Activated CD4-positive, CD25-positive, alpha-beta regulatory T cell treated with anti-CD3 and anti-CD28 coated beads, Interleukin-2, amount 50 U/mL, for 24 hours (primary cell): Measurements from ENCODE around the gene CDCP1.
"Not testable (repeated sequence)": the region's sequence is repeated elsewhere in the genome, so short reads cannot be mapped to it uniquely, and the experiment has no call there.

Experiments
- ATAC-seq, 2 donors: fragments of 150-1000 bp; cut with Tn5 transposase; one replicate each; pipeline ENCODE4 v1.10.0; 2021; ENCODE audit warnings: mild to moderate bottlenecking in 1 of 2, moderate library complexity in 1 of 2

Gene CDCP1

DNA sequence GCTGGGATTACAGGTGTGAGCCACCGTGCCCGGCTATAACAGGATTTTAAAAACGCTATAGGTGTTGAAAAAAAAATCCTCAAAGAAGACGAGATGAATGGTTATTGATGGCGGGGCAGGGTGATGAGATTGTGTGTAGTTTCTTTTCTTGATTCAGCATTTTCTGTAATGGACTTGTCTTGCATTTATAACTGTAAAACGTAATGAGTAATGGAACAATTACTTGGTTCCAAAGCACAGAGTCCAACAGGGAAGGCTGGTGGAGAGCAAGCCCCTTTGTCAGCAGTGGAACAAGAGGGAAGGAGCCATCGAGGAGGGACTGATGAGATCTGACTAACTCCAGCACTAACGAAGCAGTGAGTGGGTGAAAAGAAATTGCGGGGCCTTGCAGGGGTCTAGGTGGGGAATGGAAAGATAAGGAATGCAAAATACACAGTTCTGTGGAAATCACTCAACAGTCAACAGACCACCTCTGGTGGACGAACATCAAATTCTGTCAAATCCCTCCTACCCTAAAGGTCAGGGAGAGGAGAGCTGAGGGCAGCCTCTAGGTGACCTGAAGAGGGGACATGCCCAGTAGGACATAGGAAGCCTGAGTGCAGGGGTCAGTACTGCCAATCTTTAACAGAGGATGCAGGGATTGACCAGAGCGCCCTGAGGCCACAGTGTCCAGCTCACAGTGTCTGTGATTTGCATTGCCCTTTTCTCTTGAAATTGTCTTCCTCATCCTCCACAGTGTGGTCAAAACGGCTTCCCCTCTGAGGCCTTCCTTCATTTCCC, 23.1 kb upstream of the CDCP1 start:
- ATAC-seq, result no peak

DNA sequence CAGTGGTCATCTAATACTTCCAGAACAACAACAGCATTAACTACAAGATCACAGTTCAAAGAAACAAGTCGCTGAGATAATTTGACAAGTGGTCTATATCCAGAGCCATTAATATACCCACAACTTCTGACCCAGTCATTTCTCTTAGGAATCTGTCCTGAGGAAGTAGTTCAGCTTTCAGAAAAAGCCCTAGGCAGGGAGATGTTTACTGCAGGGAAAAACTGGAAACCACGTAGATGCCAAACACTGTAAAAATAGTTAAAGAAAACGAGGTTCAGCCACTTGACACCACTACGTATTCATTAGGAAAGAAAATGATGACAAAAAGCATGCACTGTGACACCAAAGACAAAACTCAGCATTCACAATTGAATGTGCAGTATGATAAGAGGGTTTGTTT, 22.3 kb upstream of the CDCP1 start:
- ATAC-seq, result no peak

DNA sequence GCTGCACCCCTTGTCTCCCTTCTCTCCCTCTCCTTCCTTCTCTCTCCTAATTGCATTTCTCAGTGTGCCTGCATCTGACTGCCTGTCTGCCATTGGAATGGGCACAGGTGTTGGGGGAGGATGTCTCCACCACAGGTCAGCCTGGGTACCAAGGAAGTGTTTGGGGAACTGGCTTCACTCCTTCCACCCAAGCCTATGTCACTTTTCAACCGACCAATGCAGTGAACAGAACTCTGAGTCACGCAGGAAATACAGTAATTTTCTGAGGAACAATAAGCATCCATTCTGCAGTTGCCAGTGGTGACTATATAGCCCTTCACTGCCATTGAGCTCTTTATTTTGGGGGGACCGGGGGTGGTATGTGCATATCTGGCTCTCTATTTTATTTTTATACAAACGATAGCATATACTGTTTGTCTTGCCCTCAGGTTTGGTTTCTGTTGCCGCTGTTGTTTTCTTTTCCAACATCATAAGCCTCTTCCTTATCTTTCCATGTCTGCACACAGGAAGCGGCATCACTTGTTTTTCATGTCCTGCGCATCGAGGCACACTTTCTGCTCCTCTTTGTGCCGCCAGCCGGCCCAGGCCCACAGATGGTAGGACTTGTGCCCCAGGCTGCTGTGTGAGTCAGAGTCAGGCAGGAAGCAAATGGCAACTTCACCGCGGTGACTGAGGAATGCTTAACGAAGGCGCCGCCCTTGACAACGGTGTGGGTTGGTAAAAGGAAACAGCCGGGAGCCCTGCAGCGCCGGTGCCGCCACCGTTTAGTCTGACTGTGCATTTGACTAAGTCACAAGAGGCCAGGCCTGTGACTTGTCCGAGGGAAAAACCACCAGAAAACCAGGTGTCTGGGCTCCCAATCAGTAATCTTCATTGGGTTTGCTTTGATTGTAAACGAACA, 21.1 kb upstream of the CDCP1 start:
- peak; percentile 96 to 97 for ATAC-seq

DNA sequence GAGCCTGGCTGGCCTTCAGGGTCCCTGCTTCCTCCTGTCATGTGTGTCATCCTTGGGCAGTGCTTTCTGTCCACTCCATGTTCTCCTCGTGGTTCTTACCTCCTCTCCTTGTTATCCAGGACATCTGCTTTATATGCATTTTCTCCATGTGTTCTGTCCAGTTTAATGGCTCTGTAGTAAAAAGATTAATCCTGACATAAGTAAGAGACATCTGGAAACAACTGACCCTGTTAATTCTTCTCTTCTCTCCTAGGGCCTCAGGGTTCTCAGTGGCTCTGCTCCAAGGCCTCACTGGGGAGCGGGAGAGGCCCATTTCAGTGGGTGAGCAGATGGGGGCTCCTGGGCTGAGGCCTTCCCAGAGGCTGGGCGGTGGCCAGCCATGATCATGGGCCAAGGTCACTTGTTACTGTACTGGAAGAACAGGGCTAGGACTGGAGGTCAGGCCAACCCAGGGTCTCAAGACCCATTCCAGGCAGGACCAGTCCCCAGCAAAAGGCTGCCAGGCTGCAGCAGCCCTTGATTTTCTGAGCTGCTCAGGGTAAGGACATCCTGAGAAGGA, 20.2 kb upstream of the CDCP1 start:
- ATAC-seq, result no peak

DNA sequence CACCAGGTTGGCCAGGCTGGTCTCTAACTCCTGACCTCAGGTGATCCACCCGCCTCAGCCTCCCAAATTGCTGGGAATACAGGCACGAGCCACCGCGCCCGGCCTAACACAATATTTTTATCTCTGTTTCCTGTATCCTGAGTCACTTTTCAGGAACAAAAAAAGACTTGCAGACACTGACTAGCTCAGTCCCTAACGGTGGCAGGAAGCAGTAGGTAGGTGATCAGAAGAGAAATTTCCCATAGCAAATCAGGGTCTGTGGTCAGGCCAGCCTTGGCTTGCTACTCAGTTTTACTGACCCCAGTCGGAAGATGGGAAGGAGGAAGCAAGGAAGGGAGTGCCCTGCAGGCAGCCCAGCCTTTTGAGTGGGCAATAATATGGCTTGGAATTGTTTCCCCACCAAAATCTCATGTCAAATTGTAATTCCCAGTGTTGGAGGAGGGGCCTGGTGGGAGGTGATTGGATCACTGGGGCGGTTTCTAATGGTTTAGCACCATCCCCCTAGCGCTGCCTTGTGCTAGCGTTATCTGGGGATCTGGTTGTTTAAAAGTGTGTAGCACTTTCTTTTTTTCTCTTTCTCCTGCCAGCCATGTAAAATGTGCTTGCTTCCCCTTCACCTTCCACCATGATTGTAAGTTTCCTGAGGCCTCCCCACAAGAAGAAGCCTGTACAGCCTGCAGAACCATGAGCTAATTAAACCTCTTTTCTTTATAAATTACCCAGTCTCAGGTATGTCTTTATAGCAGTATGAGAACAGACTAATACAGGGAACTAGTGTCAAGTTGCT, 19.5 kb upstream of the CDCP1 start:
- ATAC-seq, result no peak

DNA sequence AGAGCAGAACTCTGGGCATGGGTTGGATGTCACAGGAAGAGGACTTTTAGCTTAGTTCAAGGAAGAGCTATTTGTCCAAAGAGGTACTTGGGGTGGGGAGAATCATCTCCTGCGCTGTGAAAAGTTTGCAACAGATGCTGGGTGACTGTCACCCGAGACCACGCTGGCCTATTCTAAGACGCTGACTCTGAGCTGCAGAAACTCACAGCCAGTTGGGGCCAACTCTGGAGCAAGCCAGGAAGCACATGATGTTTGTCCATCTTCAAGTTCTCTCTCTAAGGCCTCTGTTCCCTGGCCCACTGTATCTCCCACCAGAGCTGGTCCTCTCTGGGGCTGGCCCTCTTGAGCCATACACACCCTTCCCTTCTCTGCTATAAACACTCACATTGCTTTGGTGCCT, 17.9 kb upstream of the CDCP1 start:
- ATAC-seq, result no peak

DNA sequence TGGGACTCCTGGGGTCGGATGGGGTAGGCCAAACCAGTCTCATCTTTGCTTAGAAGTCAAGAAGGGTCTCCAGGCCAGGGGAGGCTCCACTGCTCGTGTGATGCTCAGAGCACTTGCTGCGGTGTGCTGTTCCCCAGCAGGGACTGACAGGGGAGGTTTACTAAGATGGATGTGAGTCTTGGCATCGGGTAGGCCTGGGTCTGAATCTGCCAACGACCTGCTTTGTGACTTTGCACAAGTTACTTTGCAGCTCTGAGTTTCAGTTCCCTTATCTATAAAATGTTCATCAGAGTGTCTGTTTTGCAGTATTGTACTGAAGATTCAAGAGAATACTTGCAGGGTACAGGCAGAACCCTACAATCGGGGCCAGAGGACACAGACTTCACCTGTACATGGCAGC, 17.3 kb upstream of the CDCP1 start:
- no peak for ATAC-seq

DNA sequence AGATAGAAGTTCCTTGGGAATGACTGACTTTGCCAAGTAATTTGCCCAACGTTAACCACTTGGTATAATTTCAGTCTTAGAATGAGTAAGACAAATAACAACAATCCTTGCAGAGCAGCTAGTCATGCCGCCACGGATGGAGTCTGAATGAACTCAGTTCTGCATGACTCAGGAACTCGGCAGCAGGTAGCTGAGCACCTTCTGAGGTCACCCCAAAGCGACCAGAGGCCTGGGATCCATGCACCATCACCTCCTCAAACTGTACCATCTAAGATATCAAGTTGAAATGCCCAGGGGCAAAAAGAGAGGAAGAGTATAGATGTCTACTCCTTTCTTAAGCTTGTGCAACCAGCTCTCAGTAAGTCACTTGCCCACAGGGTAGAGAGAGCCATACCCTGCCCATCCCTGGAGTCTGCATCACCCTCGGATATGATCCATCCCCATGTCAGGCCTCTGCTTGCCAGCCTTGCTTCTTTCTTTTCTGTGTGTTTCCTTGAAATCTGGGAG, 8.5 kb upstream of the CDCP1 start:
- ATAC-seq, result no peak

DNA sequence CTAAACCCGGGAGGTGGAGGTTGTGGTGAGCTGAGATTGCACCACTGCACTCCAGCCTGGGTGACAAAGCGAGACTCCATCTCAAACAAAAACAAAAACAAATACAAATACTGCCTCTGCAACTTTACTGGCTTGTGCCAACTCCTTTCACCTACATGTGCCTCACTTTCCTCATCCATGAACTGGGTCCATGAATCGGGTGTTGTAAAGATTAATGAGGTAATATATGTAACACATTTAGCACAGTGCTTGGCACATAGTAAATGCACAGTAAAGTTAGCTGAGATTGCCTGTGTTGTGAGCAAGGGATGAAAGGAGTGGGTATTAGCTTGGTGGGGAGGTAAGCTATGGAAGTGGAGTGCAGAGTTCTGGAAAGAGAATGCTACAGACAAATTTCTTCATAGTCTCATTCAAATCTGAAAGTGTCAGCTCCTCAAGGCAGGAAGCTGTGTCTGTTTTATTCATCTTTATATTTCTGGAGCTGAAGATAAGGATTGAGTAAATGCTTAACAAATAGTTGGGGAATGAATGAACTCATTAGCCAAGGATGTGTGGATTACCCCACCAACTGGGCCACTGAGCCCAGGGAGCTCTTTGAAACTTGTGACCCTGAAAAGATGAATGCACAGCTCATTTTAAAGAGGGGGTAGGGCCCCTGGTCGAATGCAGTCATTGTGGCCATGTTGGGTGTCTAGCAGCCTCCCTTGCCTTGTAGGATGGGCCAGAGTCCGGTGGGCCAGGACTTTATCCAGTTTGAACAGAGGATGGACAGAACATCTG, 7.7 kb upstream of the CDCP1 start:
- ATAC-seq, result no peak

DNA sequence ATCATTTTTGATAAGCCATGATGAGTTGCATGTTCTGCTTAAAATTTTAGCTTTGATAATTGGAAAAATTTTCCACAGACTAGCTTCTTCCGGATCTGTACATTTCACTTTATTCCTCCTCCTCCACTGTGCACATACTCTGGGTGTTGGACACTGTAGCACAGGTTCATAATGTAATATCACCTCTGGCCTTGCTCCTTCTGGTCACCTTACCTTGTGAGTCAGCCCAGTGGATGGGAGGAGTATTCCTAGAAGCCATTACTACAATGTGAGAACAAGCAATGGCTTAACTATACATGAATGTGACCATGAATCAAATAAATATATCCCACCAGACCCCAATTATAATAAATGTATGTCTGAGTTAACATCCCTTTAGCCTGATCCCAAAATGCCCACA, 6.1 kb upstream of the CDCP1 start:
- no peak for ATAC-seq

DNA sequence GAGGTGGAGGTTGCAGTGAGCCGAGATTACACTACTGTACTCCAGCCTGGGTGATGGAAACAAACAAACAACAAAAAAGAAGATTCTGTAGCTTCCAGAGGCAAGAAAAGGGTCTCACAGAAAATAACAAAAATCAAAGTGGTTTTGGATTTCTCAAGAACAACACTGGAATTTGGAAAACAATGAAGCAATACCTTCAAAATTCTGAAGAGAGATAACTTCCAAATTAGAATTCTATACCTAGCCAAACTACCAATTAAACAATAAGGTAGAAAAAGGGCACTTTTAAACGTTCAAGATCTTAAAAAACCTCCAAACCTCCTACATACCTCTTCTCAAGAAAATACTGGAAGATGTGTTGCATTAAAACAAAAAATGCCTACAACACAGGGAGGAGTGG, 4.9 kb upstream of the CDCP1 start:
- ATAC-seq, result no peak

DNA sequence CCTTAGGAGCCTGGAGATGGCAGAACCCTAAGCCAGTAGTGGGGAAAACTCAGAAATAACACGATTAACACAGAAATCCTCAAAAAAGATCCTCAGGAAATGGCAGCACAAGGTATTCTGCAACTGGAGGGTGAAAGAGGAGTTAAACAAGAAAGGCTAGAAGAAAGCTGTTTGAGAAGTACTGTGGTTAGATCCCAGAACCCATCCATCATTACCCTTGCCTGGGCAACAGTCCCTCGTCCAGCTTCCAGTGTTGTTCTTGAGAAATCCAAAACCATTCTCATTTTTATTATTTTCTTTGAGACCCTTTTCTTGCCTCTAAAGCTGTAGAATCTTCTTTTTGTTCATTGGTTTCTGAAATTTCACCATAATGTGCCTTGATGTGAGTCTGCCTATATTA, 2.7 kb upstream of the CDCP1 start:
- ATAC-seq, result no peak

DNA sequence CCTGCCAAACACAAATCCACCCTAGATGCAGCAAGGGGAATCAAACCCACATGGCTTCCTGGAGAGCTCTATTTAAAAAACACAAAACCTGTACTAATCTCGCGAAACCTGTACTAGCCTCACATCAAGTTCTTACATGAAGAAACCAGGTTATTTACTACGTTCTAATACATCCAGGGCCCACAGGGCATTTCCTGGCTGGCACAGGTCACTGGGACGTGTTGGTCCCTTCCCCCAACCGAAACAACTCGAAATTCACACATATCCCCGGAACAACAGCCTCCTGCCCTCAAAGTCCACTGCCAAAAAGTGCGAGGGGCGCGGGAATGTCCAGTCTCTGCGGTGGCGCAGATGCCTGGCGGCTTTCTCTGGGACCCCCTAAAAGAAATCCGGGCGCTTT, 955 bp downstream of the CDCP1 start:
- ATAC-seq, result no peak

DNA sequence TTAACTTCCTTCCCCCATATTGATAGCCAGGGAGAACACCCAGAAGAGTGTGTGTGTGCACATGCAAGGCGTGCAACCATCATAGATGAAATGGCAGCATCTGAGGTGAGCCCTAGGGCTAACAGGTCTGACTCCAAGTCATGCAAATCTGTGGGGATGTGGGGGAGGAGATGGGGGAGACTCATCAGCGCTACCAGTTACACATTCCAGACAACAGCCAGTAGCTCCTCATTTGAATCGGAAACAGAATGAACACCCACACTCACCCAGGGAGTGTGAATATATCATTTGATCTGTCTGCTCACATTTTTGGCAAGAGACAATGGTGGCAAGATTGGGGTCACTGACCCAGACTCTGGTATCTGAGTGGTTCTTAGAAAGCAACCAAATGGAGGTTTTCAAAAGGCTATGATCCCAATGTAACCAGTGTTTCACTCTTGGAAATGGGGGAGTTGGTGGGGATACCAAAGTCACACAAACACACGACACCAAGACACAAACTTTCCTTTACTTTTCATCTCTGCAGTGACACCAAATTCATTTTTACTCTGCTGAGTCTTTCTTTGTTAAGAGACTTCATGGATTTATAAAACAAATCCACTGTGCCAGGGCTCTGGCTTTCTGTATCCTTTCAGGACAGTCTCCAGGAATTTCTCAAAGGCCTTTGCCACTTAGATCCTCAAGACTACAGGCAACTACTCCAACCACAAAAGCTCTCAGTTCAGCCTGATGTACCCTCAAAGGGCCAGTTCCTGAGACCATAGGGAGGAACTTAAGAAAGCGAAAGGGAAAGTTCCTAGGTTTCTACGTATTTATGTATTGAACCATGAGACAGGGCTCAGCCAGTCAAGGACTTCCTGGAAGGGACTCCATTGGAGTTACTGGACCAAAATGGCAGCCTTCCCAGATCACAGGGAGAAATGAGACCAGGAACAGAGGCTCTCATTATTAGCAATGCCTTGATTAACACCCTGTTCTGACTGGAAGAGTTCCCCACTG, 2.2 kb downstream of the CDCP1 start:
- ATAC-seq, result no peak

DNA sequence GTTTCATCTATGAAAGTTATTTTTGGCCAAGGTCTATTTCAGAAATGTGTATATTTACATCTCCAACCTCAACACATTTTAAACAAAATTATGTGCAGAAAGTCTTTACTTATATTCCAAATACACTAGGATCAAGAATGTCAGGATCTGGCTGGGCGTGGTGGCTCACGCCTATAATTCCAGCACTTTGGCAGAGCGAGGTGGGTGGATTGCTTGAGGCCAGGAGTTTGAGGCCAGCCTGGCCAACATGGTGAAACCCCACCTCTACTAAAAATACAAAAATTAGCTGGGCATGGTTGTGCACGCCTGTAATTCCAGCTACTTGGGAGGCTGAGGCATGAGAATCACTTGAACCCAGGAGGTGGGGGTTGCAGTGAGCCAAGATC, 5.4 kb downstream of the CDCP1 start:
- ATAC-seq, result not testable (repeated sequence)

DNA sequence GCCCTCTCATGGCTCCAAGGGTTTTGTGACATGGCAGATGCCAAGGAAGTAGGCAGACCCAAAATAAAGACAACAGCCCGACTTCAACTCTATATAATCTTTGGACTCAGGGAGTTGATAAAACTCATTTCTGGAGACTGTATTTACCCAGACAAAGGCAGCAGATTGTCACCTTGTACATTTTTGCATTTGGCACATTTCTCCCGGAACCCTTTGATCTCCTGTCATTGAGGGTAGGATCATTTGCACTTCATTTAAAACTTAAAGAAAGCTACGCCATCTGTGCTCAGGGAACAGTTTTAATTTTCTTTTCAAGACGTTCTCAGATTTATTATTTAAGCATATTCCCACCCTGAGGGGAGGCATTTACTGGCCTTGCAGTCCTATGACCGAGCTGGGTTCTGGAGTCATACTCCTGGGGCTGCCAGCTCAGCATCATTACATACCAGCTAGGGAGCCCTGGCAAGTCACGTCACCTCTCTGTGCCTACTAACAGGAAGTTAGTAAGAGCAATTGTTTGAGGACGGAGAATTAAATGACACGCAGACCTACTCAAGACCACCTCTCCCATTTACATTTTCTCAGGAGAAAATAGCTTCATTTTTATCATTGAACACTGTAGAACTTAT, 5.9 kb downstream of the CDCP1 start:
- ATAC-seq, result no peak

DNA sequence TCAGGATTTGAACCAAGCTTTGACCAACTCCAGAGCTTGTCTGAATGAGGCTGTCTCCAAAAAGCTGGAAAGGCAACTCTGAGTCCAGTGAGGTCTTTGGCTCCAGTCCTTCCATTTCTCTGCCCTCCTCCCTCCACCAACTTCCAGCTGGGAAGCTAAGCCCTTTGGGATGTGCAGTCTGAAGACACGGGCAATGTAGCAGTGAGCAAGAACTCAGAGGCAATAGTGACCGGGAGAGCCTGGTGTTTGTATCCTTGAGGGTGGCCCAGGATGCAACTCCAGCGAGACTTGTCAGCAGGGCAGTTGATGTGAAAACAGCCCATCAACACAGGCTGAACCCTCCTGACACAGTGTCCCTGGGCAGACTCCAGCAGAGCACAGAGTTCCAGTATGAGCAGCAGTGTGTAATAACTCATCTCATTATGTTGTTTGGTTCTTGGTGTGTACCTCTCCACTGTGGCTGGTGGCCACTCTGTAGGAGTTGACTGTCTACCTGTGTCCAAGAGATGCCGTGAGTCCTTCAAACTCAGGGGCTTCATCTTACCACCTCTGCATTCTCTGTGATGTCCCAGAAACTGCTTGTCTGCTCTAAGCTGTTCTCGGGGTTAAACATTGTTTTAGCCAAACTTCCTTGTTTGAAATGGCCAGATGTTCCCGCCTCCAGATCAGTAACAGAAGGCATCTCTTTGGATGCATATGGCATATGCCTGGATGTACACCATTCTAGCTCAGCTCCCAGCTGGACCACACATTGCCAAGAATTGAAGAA, 6.6 kb downstream of the CDCP1 start:
- no peak for ATAC-seq

DNA sequence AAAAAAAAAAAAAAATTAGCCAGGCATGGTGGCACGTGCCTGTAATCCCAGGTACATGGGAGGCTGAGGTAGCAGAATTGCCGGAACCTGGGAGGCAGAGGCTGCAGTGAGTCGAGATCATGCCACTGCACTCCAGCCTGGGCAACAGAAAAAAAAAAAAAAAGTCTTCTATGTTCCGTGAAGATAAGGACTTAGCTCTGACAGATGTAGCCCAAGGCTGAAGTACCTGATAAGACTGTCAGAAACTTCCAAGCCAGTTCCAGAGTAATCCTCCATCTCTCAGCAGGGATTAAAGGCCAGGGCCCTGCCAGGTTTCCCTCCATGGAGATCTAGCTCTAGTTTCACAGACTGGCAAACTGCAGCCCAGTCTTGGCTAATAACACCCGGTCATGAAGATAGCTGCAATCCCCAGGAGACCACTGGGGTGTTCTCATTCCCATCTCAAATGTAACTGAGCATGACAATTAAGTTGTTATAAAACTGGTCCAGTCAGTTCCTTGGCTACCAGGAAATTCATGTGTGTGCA, 8.5 kb downstream of the CDCP1 start:
- no peak for ATAC-seq

DNA sequence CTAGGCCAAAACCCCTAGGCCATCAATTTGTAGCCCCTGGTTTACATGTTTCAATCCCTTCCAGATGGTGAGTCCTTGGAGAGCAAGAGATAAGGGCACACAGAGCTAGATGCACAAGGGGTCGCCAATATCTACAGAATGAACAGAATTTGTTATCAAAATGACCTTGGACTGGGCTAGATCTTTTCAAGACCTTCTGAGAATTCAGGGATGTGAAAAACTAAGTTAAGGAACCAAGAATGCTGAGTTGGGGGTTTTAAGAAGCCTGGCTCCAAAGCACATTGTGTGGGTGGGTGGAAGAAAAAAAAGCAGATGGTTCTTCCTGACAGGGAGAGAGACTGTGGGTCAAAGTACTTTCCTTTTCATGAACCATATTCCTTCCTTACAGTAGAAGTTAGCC, 10.2 kb downstream of the CDCP1 start:
- ATAC-seq, result no peak
